ENCODE results near the gene GRIK2.

Gene GRIK2

DNA sequence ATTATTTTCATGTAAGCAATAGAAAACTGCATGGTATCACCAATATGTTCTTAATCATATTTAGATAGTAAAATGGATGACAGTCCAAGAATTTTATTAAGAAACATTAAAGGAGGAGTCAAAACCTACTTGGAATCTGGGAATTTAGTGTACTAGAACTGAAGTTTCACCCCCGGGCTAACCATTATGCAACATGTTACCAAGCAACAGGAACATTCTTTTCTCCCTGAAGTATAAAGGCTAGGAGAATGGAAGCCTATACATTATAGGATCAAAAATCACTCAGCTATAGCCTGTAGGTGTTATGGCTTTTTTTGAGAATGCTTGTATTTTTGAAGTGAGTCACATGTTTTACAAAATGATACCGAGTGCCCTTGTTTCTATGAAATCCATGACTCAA lies 538.3 kb downstream of the GRIK2 start:
- H3K4me3 ChIP-seq (ENCODE audit: low read depth, low read length), result no peak overlapping the region
- no peak for TF ChIP-seq CTCF (IDR thresholded peaks at IDR 0.05; ENCODE audit: low read depth, low read length)

DNA sequence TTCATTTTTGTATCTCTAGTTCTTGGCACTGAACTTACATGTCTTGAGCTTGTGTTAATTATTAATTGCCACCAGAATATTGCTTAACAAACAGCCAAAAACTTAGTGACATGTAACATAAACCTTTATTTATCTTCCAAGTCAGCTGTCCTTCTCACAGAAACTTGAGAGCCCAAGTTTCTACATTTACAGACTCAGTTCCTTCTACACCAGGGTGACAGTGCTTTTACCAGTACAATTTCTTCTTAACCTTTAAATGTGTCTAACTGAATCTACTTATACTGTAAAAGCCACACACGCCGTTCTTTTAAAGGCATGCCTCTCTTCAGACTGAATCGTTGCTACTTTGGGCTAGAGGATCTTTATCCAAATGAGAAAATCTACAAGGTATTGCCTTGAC lies 539.2 kb downstream of the GRIK2 start:
- H3K4me3 ChIP-seq (ENCODE audit: low read depth, low read length), result no peak overlapping the region
- no peak for TF ChIP-seq CTCF (IDR thresholded peaks at IDR 0.05; ENCODE audit: low read depth, low read length)

DNA sequence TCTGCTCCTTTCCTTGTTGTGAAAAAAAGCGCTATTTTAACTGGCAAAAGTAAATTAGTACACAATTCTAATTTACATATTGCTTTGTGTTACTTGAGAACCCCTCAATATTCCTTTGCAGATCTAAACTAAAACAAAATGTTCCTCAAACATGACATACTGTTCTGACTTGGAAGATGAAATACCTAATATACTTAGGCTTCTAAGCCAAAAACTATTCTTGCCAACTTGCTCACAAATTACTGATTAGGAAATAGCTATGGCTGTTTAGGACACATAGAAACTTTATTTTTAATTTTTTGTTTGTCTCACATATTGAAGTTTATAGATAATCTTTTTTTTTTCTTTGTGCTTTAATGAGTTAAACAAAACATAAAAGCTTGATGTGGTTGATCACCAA lies 542.2 kb downstream of the GRIK2 start:
- no peak overlapping the region for H3K4me3 ChIP-seq (ENCODE audit: low read depth, low read length)
- no peak for TF ChIP-seq CTCF (IDR thresholded peaks at IDR 0.05; ENCODE audit: low read depth, low read length)

- no peak for TF ChIP-seq CTCF (IDR thresholded peaks at IDR 0.05; ENCODE audit: low read depth, low read length)
- H3K4me3 ChIP-seq (ENCODE audit: low read depth, low read length), result no peak overlapping the region
Observed at GRCh38 chr6:101936516-101936915, 543.0 kb downstream of the GRIK2 start.

- no peak for TF ChIP-seq CTCF (IDR thresholded peaks at IDR 0.05; ENCODE audit: low read depth, low read length)
- H3K4me3 ChIP-seq (ENCODE audit: low read depth, low read length), result no peak overlapping the region
Observed at GRCh38 chr6:101937108-101937507, 543.6 kb downstream of the GRIK2 start.

DNA sequence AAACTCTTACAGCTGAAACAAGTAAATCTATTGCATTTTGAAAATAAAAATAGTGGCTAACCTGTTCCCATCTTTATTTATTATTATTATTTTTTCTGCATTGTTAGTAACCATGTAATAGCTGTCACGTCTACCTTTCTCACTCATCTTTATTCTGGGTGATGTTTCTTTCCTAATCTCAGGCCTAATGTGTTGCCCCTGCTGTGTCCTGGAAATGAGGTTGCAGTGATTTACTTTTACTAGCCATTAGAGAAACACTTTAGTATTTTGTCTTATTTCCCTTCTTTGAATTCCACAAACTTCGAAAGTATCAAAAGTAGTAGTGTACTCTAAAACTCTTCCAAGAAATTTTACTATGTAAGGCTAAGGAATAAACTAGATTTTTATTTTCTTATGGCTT lies 546.9 kb downstream of the GRIK2 start:
- TF ChIP-seq CTCF (IDR thresholded peaks at IDR 0.05; ENCODE audit: low read depth, low read length), result no peak
- H3K4me3 ChIP-seq (ENCODE audit: low read depth, low read length), result no peak overlapping the region

DNA sequence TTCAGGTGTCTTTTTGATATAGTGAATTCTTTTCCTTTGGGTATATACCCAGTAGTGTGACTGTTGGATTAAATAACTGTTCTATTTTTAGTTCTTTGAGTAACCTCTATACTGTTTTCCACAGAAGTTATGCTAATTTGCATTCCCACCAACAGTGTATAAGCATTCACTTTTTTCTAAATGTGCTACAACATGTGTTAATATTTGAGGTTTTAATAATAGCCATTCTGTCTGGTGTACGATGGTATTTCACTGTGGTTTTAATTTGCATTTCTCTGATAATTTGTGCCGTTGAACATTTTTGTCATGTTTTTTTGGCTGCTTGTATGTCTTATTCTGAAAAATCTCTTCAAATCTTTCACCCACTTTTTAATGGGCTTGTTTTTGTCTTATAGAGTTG lies 563.5 kb downstream of the GRIK2 start:
- H3K4me3 ChIP-seq (ENCODE audit: low read depth, low read length), result no peak overlapping the region

More for the DNA sequence above, 563.5 kb downstream of the GRIK2 start:
- no peak for TF ChIP-seq CTCF (IDR thresholded peaks at IDR 0.05; ENCODE audit: low read depth, low read length)

All from WI38 (cell line).